Lower leg skin (tissue), 3 donors: ENCODE data around the gene SRSF5.
"Not testable (repeated sequence)": the region's sequence is repeated elsewhere in the genome, so short reads cannot be mapped to it uniquely, and the experiment has no call there.

Experiments
- POLR2A ChIP-seq, 2 donors: fragments of 450-650 bp; IDR thresholded peaks; one replicate each; pipeline ENCODE4 v1.6.1; 2016 to 2017; ENCODE audit warnings: antibody characterized with exemption in 2 of 2, mild to moderate bottlenecking in 1 of 2, moderate library complexity in 1 of 2
- TF ChIP-seq, protein P1 (sequence below), 3 donors: fragments of 450-650 bp; IDR thresholded peaks; one replicate each; pipeline ENCODE4 v1.5.1; 2016; ENCODE audit warnings: antibody characterized with exemption in 3 of 3, mild to moderate bottlenecking in 3 of 3, moderate library complexity in 2 of 3

DNA sequence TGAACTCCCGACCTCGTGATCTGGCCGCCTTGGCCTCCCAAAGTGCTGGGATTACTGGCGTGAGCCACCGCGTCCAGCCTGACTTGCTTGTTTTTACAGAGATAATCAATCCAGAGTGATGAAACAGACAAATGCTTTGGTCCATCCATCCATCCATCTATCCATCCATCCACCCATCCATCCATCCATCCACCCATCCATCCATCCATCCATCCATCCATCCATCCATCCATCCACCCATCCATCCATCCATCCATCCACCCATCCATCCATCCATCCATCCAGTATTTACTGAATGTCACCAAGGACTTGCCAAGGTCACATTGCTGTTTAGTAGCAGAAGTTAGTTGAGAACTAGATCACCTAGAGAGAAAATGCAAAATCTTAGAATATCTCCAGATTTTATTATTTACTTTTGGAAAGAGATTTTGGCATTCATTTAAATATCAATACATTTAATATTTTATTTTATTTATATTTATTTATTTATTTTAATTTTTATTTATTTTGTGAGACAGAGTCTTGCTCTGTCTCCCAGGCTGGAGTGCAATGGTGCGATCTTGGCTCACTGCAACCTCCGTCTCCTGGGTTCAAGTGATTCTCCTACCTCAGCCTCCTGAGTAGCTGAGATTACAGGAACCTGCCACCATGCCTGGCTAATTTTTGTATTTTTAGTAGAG, 34.9 kb upstream of the SRSF5 start:
- TF ChIP-seq, protein P1, sequence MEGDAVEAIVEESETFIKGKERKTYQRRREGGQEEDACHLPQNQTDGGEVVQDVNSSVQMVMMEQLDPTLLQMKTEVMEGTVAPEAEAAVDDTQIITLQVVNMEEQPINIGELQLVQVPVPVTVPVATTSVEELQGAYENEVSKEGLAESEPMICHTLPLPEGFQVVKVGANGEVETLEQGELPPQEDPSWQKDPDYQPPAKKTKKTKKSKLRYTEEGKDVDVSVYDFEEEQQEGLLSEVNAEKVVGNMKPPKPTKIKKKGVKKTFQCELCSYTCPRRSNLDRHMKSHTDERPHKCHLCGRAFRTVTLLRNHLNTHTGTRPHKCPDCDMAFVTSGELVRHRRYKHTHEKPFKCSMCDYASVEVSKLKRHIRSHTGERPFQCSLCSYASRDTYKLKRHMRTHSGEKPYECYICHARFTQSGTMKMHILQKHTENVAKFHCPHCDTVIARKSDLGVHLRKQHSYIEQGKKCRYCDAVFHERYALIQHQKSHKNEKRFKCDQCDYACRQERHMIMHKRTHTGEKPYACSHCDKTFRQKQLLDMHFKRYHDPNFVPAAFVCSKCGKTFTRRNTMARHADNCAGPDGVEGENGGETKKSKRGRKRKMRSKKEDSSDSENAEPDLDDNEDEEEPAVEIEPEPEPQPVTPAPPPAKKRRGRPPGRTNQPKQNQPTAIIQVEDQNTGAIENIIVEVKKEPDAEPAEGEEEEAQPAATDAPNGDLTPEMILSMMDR (IDR thresholded peaks at IDR 0.05) = not testable (repeated sequence)
- TF ChIP-seq POLR2A (IDR thresholded peaks at IDR 0.05) = not testable (repeated sequence)
